ENCODE measurements around the gene ING4.

The ING4 gene

GRCh38 chr12:6612247-6612646 lies 50.7 kb downstream of the ING4 start:
- DNase-seq (ENCODE audit: low spot score) = no peak
- TF ChIP-seq CTCF (IDR thresholded peaks at IDR 0.05; ENCODE audit: borderline replicate concordance, control extremely low read depth, extremely low read depth, insufficient read depth, missing control alignments) = no peak
- in situ Hi-C loops (cut with MboI; ENCODE audit: low sequenced_read_pairs, unreplicated experiment) = no loop called here

- no peak for DNase-seq (ENCODE audit: low spot score)
- no peak for TF ChIP-seq CTCF (IDR thresholded peaks at IDR 0.05; ENCODE audit: borderline replicate concordance, control extremely low read depth, extremely low read depth, insufficient read depth, missing control alignments)
- in situ Hi-C loops (cut with MboI; ENCODE audit: low sequenced_read_pairs, unreplicated experiment) = no loop called here
Measured at GRCh38 chr12:6608592-6609281, 54.2 kb downstream of the ING4 start.

- DNase-seq (ENCODE audit: low spot score) = peak; percentile 71
- in situ Hi-C loops (cut with MboI; ENCODE audit: low sequenced_read_pairs, unreplicated experiment) = no loop called here
Measured at GRCh38 chr12:6607751-6608591, 54.9 kb downstream of the ING4 start.

GRCh38 chr12:6606331-6607131 lies 56.4 kb downstream of the ING4 start:
- no peak for TF ChIP-seq CTCF (IDR thresholded peaks at IDR 0.05; ENCODE audit: borderline replicate concordance, control extremely low read depth, extremely low read depth, insufficient read depth, missing control alignments)
- in situ Hi-C loops (cut with MboI; ENCODE audit: low sequenced_read_pairs, unreplicated experiment) = no loop called here
- DNase-seq (ENCODE audit: low spot score) = peak; percentile 73

More at GRCh38 chr12:6607751-6608591, 54.9 kb downstream of the ING4 start:
- no peak for TF ChIP-seq CTCF (IDR thresholded peaks at IDR 0.05; ENCODE audit: borderline replicate concordance, control extremely low read depth, extremely low read depth, insufficient read depth, missing control alignments)

- in situ Hi-C loops (cut with MboI; ENCODE audit: low sequenced_read_pairs, unreplicated experiment) = no loop called here
- TF ChIP-seq CTCF (IDR thresholded peaks at IDR 0.05; ENCODE audit: borderline replicate concordance, control extremely low read depth, extremely low read depth, insufficient read depth, missing control alignments) = no peak
- DNase-seq (ENCODE audit: low spot score) = no peak
Measured at GRCh38 chr12:6605421-6606330, 57.2 kb downstream of the ING4 start.

Measured in GM13976 (cell line).